Endothelial cell of coronary artery (primary cell): ENCODE data around the gene EFCAB8. TPM values are rescaled to one million over a fixed set of nuclear protein-coding genes. Genes with fewer than 3 reads are reported as not detected.

ENCODE experiments used
- total RNA-seq: library from RNA; depleted of rRNA; stranded (reverse); fragments of >200 nt; gene quantifications from 2 replicates; pipeline ENCODE4 v1.2.3, GENCODE V29; 2014

Gene EFCAB8, protein sequence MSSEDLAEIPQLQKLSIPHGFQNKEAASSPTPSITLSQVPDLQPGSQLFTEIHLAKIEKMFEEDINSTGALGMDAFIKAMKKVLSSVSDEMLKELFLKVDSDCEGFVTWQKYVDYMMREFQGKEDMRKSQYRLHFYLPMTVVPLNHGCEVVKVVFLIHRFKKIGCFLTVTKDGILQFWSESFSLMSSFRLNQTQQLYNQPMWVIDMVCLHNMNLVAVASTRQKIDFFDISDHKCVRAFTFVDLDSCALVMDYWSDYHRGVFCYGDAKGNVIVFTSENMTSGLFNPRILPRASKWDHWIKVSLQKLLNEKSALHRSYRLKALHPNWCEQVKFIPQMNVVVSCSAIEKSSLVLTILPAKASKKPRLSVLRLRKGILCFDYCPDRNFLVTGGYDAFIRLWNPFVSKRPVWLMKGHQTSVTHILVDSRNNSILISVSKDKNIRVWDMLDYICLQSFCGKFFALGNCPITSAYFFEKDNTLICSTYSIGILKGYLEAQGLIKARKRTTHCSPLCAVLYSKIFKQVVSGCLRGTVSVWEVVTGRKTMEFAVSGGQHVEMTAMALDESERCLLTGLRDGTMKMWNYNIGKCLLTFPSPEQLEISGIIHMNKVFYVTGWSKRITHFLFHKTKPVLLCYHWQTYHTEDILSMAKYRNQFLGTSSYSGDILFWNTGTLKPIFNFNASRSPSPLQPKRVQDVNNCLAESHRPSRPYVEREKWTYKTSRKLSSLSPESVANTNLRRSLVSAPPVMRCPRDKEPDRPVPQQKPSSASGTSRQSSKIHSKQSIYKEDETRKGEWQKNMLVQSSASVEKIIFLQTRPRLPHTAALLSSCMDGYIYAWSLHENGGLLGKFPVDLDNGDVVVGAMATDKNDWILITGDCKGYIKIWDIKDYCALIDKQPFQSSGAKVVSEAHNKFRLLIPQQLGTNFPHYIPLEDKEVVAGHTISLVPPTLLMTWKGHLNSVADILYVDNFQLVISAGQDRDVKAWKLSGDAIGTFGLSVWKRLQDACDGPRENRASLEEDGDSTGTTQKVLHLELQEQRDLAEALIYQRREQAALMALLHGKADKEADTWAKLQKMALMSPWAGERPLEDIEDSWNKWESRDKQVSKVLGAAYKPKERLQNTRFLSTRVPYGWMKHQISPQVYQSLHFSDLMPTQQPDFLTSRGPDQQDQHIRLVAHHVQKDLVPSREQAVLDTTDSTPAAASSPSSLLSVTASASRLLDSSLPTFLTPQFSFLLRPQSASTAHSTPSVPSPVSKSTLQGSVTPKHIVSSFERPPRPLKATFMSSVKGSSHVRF
- 0.19 and 0.27 TPM in 2 replicates for total RNA-seq

DNA sequence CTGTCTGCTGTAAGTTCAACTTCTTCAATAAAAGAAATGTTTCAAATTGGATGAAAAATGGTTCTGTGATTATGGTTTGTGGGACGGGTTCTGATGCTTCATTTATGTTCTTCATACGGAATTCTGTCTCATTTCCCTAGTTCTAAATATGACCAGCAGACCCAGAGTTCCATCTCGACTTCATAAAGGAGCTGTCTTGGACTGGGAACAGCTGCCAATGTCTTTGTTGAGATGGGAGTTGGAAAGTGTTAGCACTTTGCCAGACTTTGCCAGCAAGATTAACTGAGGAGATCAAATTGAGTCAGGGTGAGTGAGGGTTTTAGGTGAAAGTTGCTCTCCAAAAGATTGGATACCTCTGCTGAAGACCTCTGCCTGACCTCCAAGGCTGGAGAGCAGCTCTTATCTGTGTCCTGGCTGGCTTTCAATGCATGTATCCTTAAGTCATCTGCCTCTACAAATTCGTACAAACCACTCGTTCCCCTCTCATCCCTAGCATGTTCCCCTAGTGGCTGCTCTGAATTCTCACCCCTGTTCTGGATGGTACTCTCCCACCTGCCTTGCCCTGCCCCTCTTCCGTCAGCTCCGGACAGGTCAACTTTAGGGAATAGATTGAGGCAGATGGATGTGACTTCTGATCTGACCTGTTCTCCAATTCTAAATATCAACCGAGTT is at the start of gene EFCAB8:
Gene EFCAB8, plus strand, starts transcription at position 223 of the 672 bp plus-strand sequence. CDS start 4,870 bp downstream, outside the sequence.

DNA sequence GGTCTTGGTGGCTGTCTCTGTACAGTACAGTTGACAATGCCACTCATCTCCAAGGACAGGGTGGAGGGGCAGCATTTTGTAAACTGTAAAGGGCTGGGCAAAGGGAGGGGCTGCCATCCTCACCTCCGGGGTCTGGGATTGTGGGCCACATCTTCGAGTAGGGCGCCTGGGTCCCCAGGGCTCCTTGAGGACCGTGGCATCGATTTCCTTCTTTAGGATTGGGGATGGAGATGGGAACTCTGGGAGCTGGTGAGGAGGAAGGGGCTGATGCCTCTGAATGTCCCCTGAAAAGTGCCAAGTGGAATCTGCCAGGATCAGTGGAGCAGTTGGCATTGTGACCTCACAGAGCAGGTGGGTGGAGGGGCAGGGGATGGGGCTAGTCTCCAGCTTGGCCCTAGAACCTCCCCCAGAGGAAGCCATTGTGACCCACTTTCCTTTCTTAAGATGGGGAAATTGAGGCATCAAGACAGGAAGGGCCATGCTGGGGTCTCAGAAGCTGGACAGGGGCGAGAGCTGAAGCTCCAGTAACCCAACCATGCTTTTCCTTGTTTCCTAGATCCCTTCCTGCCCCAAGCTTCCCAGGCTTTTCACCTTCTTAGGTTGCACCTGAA is 145.5 kb downstream of the EFCAB8 start, which contains the start of gene SUN5:
Gene SUN5, minus strand, starts transcription at position 293 of the 611 bp plus-strand sequence. Its CDS starts 93 bp downstream, at position 200.

DNA sequence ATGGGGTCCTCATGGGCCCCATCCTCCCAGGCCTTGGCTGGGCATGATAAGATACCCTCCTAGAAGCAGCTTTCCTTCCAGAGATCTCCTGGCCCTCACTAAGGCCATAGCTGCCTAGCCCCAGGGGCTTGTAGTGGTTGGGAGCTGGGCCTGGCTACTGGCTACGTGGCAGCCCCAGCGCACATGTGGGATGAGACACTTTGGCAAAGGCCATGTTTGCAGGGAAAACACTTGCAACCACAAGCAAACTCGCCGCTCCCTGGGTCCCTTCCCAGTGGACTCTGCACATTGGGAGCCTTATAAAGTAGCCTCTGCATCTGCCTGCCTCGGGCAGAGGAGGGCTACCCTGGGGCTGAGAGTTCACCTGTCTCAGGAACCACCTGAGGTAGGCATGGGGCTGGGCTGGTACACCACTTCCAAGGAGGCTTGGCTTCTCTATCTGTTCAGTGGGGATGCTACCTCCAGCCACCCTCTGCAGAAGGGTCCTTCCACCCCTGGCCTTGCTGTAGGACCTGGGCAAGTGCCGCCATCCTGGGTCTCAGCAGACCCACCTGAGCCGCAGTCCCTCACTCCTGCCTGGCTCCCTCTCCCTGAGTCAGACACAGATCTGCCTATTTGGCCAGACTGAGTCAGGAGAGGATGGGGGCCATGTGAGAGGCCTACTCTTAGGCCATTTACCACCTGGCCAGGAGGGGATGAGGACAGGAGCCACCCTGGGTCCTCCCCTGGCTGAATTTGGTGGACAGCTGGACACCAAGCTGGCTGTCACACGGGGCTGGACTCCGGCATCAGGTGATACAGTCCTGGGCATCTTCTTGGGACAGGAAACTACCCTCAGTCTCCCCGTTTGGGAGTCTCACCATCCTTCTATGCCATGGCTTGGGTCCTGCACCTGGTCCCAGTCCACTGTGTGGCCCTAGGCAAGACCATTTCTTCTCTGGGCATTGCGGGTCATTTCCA is 148.9 kb downstream of the EFCAB8 start, which contains the start of gene BPIFB2:
Gene BPIFB2, plus strand, starts transcription at position 329 of the 960 bp plus-strand sequence. CDS start 871 bp downstream, outside the sequence.

Other genes starting within 250 kb of the EFCAB8 start
- not detected in 2 replicates for gene C20orf203, start 185.0 kb upstream of the EFCAB8 start, total RNA-seq
- gene COMMD7, start 115.5 kb upstream of the EFCAB8 start, total RNA-seq = 21.3 and 24.1 TPM in 2 replicates
- 2.1 and 2.6 TPM in 2 replicates for gene DNMT3B, start 96.5 kb upstream of the EFCAB8 start, total RNA-seq
- 112 and 120 TPM in 2 replicates for gene MAPRE1, start 39.0 kb upstream of the EFCAB8 start, total RNA-seq
- not detected in 2 replicates for gene SUN5, start 145.5 kb downstream of the EFCAB8 start, total RNA-seq
- gene BPIFB2, start 148.8 kb downstream of the EFCAB8 start, total RNA-seq = not detected in 2 replicates
- gene BPIFB6, start 172.7 kb downstream of the EFCAB8 start, total RNA-seq = not detected in 2 replicates
- gene BPIFB3, start 195.0 kb downstream of the EFCAB8 start, total RNA-seq = not detected in 2 replicates
- gene BPIFB4, start 220.7 kb downstream of the EFCAB8 start, total RNA-seq = not detected in 2 replicates